Measurements from ENCODE around the gene NR5A1. TPM values are rescaled to one million over a fixed set of nuclear protein-coding genes. Genes with fewer than 3 reads are reported as not detected.

The NR5A1 gene
- total and polyA plus RNA-seq, 2 experiments from 2014 or later, result 0.21 TPM; not detected in 1

GRCh38 chr9:124465736-124466135, 41.5 kb downstream of the NR5A1 start:
- no peak overlapping the region for H3K4me3 ChIP-seq
- no peaks in the 10 kb centered on the region for H3K27me3 ChIP-seq (ENCODE audit: insufficient read depth)
- Mint-ChIP-seq H3K4me3 (no peak overlapping the region), H3K27me3 (ENCODE audit: insufficient read depth, low read depth, poor library complexity) (peaks cover 7% of the 10 kb centered on the region), H3K9me3 (no peaks in the 10 kb centered on the region), H3K36me3 (ENCODE audit: low read depth) (no peaks in the 10 kb centered on the region), H3K4me1 (no peaks in the 10 kb centered on the region), H3K27ac (no peak overlapping the region)
- no peak overlapping the region for H3K27ac ChIP-seq (ENCODE audit: low read depth)
- no peaks in the 10 kb centered on the region; the same call in 1 of the 2 replicates for H4K20me1 ChIP-seq (replicated peaks; ENCODE audit: insufficient read depth)
- no peaks in the 10 kb centered on the region for H3K79me2 ChIP-seq (replicated peaks; ENCODE audit: insufficient read depth)
- no peaks in the 10 kb centered on the region for H3K9me2 ChIP-seq (ENCODE audit: insufficient read depth)
- no peak overlapping the region for H2AFZ ChIP-seq
- H3K4me2 ChIP-seq, result no peak overlapping the region
- H3F3A ChIP-seq (replicated peaks; ENCODE audit: low read depth), result no peaks in the 10 kb centered on the region
- H3K4me1 ChIP-seq (ENCODE audit: insufficient read depth), result no peaks in the 10 kb centered on the region
- ATAC-seq (no peak), DNase-seq (ENCODE audit: low spot score) (no peak)
- no peaks in the 10 kb centered on the region for H3K36me3 ChIP-seq (ENCODE audit: insufficient read depth)
- TF ChIP-seq, protein P1, sequence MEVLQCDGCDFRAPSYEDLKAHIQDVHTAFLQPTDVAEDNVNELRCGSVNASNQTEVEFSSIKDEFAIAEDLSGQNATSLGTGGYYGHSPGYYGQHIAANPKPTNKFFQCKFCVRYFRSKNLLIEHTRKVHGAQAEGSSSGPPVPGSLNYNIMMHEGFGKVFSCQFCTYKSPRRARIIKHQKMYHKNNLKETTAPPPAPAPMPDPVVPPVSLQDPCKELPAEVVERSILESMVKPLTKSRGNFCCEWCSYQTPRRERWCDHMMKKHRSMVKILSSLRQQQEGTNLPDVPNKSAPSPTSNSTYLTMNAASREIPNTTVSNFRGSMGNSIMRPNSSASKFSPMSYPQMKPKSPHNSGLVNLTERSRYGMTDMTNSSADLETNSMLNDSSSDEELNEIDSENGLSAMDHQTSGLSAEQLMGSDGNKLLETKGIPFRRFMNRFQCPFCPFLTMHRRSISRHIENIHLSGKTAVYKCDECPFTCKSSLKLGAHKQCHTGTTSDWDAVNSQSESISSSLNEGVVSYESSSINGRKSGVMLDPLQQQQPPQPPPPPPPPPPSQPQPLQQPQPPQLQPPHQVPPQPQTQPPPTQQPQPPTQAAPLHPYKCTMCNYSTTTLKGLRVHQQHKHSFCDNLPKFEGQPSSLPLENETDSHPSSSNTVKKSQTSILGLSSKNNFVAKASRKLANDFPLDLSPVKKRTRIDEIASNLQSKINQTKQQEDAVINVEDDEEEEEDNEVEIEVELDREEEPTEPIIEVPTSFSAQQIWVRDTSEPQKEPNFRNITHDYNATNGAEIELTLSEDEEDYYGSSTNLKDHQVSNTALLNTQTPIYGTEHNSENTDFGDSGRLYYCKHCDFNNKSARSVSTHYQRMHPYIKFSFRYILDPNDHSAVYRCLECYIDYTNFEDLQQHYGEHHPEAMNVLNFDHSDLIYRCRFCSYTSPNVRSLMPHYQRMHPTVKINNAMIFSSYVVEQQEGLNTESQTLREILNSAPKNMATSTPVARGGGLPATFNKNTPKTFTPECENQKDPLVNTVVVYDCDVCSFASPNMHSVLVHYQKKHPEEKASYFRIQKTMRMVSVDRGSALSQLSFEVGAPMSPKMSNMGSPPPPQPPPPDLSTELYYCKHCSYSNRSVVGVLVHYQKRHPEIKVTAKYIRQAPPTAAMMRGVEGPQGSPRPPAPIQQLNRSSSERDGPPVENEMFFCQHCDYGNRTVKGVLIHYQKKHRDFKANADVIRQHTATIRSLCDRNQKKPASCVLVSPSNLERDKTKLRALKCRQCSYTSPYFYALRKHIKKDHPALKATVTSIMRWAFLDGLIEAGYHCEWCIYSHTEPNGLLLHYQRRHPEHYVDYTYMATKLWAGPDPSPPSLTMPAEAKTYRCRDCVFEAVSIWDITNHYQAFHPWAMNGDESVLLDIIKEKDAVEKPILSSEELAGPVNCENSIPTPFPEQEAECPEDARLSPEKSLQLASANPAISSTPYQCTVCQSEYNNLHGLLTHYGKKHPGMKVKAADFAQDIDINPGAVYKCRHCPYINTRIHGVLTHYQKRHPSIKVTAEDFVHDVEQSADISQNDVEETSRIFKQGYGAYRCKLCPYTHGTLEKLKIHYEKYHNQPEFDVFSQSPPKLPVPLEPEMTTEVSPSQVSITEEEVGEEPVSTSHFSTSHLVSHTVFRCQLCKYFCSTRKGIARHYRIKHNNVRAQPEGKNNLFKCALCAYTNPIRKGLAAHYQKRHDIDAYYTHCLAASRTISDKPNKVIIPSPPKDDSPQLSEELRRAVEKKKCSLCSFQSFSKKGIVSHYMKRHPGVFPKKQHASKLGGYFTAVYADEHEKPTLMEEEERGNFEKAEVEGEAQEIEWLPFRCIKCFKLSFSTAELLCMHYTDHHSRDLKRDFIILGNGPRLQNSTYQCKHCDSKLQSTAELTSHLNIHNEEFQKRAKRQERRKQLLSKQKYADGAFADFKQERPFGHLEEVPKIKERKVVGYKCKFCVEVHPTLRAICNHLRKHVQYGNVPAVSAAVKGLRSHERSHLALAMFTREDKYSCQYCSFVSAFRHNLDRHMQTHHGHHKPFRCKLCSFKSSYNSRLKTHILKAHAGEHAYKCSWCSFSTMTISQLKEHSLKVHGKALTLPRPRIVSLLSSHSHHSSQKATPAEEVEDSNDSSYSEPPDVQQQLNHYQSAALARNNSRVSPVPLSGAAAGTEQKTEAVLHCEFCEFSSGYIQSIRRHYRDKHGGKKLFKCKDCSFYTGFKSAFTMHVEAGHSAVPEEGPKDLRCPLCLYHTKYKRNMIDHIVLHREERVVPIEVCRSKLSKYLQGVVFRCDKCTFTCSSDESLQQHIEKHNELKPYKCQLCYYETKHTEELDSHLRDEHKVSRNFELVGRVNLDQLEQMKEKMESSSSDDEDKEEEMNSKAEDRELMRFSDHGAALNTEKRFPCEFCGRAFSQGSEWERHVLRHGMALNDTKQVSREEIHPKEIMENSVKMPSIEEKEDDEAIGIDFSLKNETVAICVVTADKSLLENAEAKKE (CRISPR knock-in tag; IDR thresholded peaks at IDR 0.05), result no peak
- TF ChIP-seq EZH2 (IDR thresholded peaks at IDR 0.05; ENCODE audit: low read depth, unreplicated experiment), result no peak
- TF ChIP-seq POLR2AphosphoS5 (IDR thresholded peaks at IDR 0.05; ENCODE audit: low read depth), result no peak
- TF ChIP-seq ZNF331 (CRISPR knock-in tag; IDR thresholded peaks at IDR 0.05; ENCODE audit: low read depth), result no peak
- TF ChIP-seq ZNF114 (CRISPR knock-in tag; IDR thresholded peaks at IDR 0.05), result no peak
- no peak for TF ChIP-seq EZH2phosphoT487 (IDR thresholded peaks at IDR 0.05; ENCODE audit: unreplicated experiment)
- no peak for TF ChIP-seq CREB1 (CRISPR knock-in tag; IDR thresholded peaks at IDR 0.05; ENCODE audit: low read depth)
- TF ChIP-seq, protein P2, sequence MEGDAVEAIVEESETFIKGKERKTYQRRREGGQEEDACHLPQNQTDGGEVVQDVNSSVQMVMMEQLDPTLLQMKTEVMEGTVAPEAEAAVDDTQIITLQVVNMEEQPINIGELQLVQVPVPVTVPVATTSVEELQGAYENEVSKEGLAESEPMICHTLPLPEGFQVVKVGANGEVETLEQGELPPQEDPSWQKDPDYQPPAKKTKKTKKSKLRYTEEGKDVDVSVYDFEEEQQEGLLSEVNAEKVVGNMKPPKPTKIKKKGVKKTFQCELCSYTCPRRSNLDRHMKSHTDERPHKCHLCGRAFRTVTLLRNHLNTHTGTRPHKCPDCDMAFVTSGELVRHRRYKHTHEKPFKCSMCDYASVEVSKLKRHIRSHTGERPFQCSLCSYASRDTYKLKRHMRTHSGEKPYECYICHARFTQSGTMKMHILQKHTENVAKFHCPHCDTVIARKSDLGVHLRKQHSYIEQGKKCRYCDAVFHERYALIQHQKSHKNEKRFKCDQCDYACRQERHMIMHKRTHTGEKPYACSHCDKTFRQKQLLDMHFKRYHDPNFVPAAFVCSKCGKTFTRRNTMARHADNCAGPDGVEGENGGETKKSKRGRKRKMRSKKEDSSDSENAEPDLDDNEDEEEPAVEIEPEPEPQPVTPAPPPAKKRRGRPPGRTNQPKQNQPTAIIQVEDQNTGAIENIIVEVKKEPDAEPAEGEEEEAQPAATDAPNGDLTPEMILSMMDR (conservative IDR thresholded peaks at IDR 0.05; ENCODE audit: low read depth in 2 of 2), result no peak
- no peak for TF ChIP-seq STAT1 (IDR thresholded peaks at IDR 0.05; ENCODE audit: unreplicated experiment)
- TF ChIP-seq JUNB (IDR thresholded peaks at IDR 0.05; ENCODE audit: unreplicated experiment), result no peak
- no peak for TF ChIP-seq ETS1 (IDR thresholded peaks at IDR 0.05)
- TF ChIP-seq, protein P3, sequence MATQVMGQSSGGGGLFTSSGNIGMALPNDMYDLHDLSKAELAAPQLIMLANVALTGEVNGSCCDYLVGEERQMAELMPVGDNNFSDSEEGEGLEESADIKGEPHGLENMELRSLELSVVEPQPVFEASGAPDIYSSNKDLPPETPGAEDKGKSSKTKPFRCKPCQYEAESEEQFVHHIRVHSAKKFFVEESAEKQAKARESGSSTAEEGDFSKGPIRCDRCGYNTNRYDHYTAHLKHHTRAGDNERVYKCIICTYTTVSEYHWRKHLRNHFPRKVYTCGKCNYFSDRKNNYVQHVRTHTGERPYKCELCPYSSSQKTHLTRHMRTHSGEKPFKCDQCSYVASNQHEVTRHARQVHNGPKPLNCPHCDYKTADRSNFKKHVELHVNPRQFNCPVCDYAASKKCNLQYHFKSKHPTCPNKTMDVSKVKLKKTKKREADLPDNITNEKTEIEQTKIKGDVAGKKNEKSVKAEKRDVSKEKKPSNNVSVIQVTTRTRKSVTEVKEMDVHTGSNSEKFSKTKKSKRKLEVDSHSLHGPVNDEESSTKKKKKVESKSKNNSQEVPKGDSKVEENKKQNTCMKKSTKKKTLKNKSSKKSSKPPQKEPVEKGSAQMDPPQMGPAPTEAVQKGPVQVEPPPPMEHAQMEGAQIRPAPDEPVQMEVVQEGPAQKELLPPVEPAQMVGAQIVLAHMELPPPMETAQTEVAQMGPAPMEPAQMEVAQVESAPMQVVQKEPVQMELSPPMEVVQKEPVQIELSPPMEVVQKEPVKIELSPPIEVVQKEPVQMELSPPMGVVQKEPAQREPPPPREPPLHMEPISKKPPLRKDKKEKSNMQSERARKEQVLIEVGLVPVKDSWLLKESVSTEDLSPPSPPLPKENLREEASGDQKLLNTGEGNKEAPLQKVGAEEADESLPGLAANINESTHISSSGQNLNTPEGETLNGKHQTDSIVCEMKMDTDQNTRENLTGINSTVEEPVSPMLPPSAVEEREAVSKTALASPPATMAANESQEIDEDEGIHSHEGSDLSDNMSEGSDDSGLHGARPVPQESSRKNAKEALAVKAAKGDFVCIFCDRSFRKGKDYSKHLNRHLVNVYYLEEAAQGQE (IDR thresholded peaks at IDR 0.05; ENCODE audit: unreplicated experiment), result no peak
- TF ChIP-seq NANOG (IDR thresholded peaks at IDR 0.05; ENCODE audit: borderline replicate concordance), result no peak

Data from GM23338 (cell line).